Neuron (in vitro differentiated cells): Measurements from ENCODE around the gene CRELD1.

Experiments
- H2AFZ ChIP-seq: one replicate; pipeline ENCODE4 v1.6.1; 2013; ENCODE audit warnings: low read depth, mild to moderate bottlenecking, inconsistent platforms, low read length, moderate library complexity
- H3K27me3 ChIP-seq: one replicate; pipeline ENCODE4 v1.6.1; 2013; ENCODE audit warnings: low read length; ENCODE audit not compliant: insufficient read depth
- H3K36me3 ChIP-seq: one replicate; pipeline ENCODE4 v1.6.1; 2013; ENCODE audit warnings: low read length; ENCODE audit not compliant: insufficient read depth
- H3K4me1 ChIP-seq: one replicate; pipeline ENCODE4 v1.6.1; 2013; ENCODE audit warnings: low read length; ENCODE audit not compliant: insufficient read depth
- H3K4me3 ChIP-seq: 2 replicates; pipeline ENCODE4 v1.5.1; 2013; ENCODE audit warnings: mild to moderate bottlenecking, low read length, moderate library complexity
- H3K9me3 ChIP-seq: one replicate; pipeline ENCODE4 v1.6.1; 2013; ENCODE audit warnings: low read length

CRELD1 gene

GRCh38 chr3:9912294-9912935 lies 21.2 kb upstream of the CRELD1 start:
- Histone ChIP-seq H3K9me3 (no peaks in the 10 kb centered on the region), H3K4me1 (peaks cover 6% of the 10 kb centered on the region), H3K27me3 (no peaks in the 10 kb centered on the region), H2AFZ (no peak overlapping the region), H3K4me3 (no peak overlapping the region), H3K36me3 (no peaks in the 10 kb centered on the region)

- Histone ChIP-seq H3K9me3 (no peaks in the 10 kb centered on the region), H3K4me1 (peaks cover 6% of the 10 kb centered on the region), H2AFZ (no peak overlapping the region), H3K36me3 (no peaks in the 10 kb centered on the region), H3K4me3 (no peak overlapping the region), H3K27me3 (no peaks in the 10 kb centered on the region)
These were observed 20.0 kb upstream of the CRELD1 start for GRCh38 chr3:9913601-9914000.

- Histone ChIP-seq H3K4me1 (peaks cover 6% of the 10 kb centered on the region), H3K9me3 (no peaks in the 10 kb centered on the region), H2AFZ (no peak overlapping the region), H3K36me3 (no peaks in the 10 kb centered on the region), H3K27me3 (no peaks in the 10 kb centered on the region), H3K4me3 (no peak overlapping the region)
These were observed 19.6 kb upstream of the CRELD1 start for GRCh38 chr3:9914011-9914410.

- H3K4me1 ChIP-seq = peaks cover 6% of the 10 kb centered on the region
- H2AFZ ChIP-seq = no peak overlapping the region
- H3K9me3 ChIP-seq = no peaks in the 10 kb centered on the region
- no peaks in the 10 kb centered on the region for H3K27me3 ChIP-seq
- no peaks in the 10 kb centered on the region for H3K36me3 ChIP-seq
- no peak overlapping the region for H3K4me3 ChIP-seq
These were observed 18.9 kb upstream of the CRELD1 start for GRCh38 chr3:9914559-9915253.

- Histone ChIP-seq H3K9me3 (no peaks in the 10 kb centered on the region), H3K36me3 (no peaks in the 10 kb centered on the region), H2AFZ (no peak overlapping the region), H3K4me3 (peak overlapping the region; percentile 16), H3K27me3 (no peaks in the 10 kb centered on the region), H3K4me1 (peaks cover 6% of the 10 kb centered on the region)
These were observed 18.1 kb upstream of the CRELD1 start for GRCh38 chr3:9915254-9916141.

GRCh38 chr3:9916346-9916733 lies 17.3 kb upstream of the CRELD1 start:
- Histone ChIP-seq H3K9me3 (no peaks in the 10 kb centered on the region), H3K4me1 (peaks cover 6% of the 10 kb centered on the region), H3K4me3 (peak overlapping the region; percentile 17), H3K36me3 (no peaks in the 10 kb centered on the region), H2AFZ (peak overlapping the region; percentile 80), H3K27me3 (no peaks in the 10 kb centered on the region)

GRCh38 chr3:9916734-9917680 lies 16.6 kb upstream of the CRELD1 start, which contains the start of gene IL17RC:
TSS of gene IL17RC (plus strand) at chr3:9917098. CDS start at chr3:9917316, 218 bp downstream.
- Histone ChIP-seq H3K27me3 (no peaks in the 10 kb centered on the region), H3K36me3 (no peaks in the 10 kb centered on the region), H3K4me3 (peak within 1 kb of the TSS; percentile 17), H3K9me3 (no peaks in the 10 kb centered on the region), H3K4me1 (peaks cover 6% of the 10 kb centered on the region), H2AFZ (peak within 1 kb of the TSS; percentile 80)

GRCh38 chr3:9917820-9918219 lies 15.8 kb upstream of the CRELD1 start:
- H3K36me3 ChIP-seq = no peaks in the 10 kb centered on the region
- H3K4me3 ChIP-seq = no peak overlapping the region
- H3K4me1 ChIP-seq = peaks cover 6% of the 10 kb centered on the region
- H2AFZ ChIP-seq = no peak overlapping the region
- no peaks in the 10 kb centered on the region for H3K9me3 ChIP-seq
- no peaks in the 10 kb centered on the region for H3K27me3 ChIP-seq

- H3K4me3 ChIP-seq = no peak overlapping the region
- H3K27me3 ChIP-seq = no peaks in the 10 kb centered on the region
- H3K4me1 ChIP-seq = peaks cover 6% of the 10 kb centered on the region
- no peaks in the 10 kb centered on the region for H3K36me3 ChIP-seq
- H3K9me3 ChIP-seq = no peaks in the 10 kb centered on the region
- H2AFZ ChIP-seq = no peak overlapping the region
These were observed 15.2 kb upstream of the CRELD1 start for GRCh38 chr3:9918261-9919038.

GRCh38 chr3:9928158-9928557 lies 5.5 kb upstream of the CRELD1 start:
- Histone ChIP-seq H2AFZ (no peak overlapping the region), H3K4me1 (no peaks in the 10 kb centered on the region), H3K36me3 (no peaks in the 10 kb centered on the region), H3K27me3 (no peaks in the 10 kb centered on the region), H3K9me3 (peaks cover 4% of the 10 kb centered on the region), H3K4me3 (no peak overlapping the region)

GRCh38 chr3:9930804-9931418 lies 2.7 kb upstream of the CRELD1 start:
- H3K36me3 ChIP-seq = no peaks in the 10 kb centered on the region
- peaks cover 4% of the 10 kb centered on the region for H3K9me3 ChIP-seq
- H3K27me3 ChIP-seq = no peaks in the 10 kb centered on the region
- H3K4me1 ChIP-seq = peaks cover 6% of the 10 kb centered on the region
- H2AFZ ChIP-seq = no peak overlapping the region
- no peak overlapping the region for H3K4me3 ChIP-seq
